LNCaP clone FGC (cell line): Measurements from ENCODE around the gene CAPN14.

Experiments
- DNase-seq: peaks from one replicate; pipeline ENCODE4 v3.0.0-alpha.2; 2011; ENCODE audit warnings: low read depth
- H3K4me3 ChIP-seq: 2 replicates; pipeline ENCODE4 v1.5.1; 2011; ENCODE audit warnings: mild to moderate bottlenecking, low read depth, low read length, control low read depth
- CTCF ChIP-seq: IDR thresholded peaks from 2 replicates; pipeline ENCODE4 v1.5.1; 2012; ENCODE audit warnings: mild to moderate bottlenecking; ENCODE audit not compliant: control insufficient read depth, insufficient read depth; ENCODE audit errors: extremely low read depth

CAPN14 gene

GRCh38 chr2:31249009-31249690 is 31.8 kb upstream of the CAPN14 start:
- TF ChIP-seq CTCF, result no peak
- no peak overlapping the region for H3K4me3 ChIP-seq
- DNase-seq, result no peak

- no peak overlapping the region for H3K4me3 ChIP-seq
- no peak for DNase-seq
- TF ChIP-seq CTCF, result no peak
Observed at GRCh38 chr2:31248139-31248538, 30.8 kb upstream of the CAPN14 start.

DNA sequence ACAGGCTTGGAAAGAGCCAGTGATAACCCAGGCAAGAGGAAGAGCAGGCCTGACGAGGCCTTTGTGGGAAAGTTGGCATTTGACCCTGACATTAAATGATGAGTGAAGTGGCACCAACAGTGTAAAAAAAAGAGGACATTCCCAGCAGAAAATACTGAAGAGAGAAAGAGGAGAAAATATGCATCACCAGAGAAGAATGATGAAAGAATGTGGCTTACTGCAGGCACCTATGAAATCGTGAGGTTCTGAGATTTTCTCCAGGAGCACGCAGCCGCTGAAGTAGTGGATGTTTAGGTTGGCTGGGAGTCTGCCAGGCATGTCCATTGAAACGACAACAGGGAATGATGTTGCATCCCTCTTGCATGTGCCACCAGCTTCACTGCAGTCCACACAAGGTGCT is 30.4 kb upstream of the CAPN14 start:
- no peak overlapping the region for H3K4me3 ChIP-seq
- no peak for TF ChIP-seq CTCF
- no peak for DNase-seq

DNA sequence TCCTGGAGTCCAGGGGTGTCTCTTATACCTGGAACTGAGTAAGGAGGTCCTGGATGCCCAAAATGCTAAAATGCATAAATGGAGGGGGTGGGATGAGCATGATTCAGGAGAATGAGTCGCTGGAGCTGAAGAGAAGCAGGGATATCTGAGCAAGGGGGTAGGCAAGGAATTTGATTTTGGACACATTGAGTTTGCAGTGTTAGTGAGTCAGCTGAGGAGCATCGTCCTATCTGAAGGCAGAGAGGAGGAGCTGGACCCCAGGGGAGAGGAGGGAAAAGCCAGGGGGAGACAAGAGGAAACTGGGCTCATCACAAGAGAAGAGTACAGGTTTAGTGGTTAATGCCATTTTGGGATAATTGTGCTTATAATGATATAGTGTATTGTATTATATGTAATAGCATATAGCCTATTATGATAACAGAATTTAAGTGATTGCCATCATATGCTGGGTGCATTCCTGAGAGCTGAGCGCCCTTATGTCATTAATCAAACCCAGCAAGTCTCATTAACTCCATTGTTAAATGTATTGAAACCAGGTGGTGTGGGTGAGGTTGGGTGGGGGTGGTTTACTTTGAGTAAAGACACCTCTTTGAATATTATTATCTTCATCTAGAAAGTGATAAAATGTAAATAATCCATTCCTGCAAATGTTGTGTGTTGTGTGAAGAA is 29.0 kb upstream of the CAPN14 start:
- TF ChIP-seq CTCF, result no peak
- no peak overlapping the region for H3K4me3 ChIP-seq
- DNase-seq, result no peak

DNA sequence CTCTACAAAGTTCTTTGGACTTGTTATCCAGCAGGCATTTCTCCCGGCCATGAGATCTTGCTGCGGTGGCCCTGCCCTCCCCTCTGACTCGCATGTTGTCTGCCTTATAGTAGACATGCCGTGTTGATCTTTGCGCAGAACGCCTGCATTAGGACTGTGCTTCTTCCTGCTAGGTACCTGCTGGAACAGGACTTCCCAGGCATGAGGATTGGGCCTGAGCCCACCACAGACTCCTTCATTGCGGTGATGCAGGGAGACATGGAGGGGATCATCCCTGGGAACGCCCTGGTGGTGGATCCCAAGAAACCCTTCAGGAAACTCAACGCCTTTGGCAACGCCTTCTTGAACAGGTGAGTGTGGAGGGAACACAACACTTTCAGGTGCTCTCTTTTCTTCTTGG is 26.8 kb upstream of the CAPN14 start:
- DNase-seq, result no peak
- H3K4me3 ChIP-seq, result no peak overlapping the region
- no peak for TF ChIP-seq CTCF

- DNase-seq, result no peak
- no peak for TF ChIP-seq CTCF
- no peak overlapping the region for H3K4me3 ChIP-seq
Observed at GRCh38 chr2:31243053-31243452, 25.7 kb upstream of the CAPN14 start.
